Osteoblast (primary cell): Measurements from ENCODE around the gene TULP4. TPM values are rescaled to one million over a fixed set of nuclear protein-coding genes. Genes with fewer than 3 reads are reported as not detected.

Source experiments
- DNase-seq: peaks from one replicate; pipeline ENCODE4 v3.0.0; 2011; ENCODE audit warnings: low spot score, mixed read lengths; ENCODE audit not compliant: insufficient read length; ENCODE audit errors: missing footprints
- H2AFZ ChIP-seq: 2 replicates; pipeline ENCODE4 v1.6.0; 2011; ENCODE audit warnings: mild to moderate bottlenecking, low read length
- H3K27ac ChIP-seq: 2 replicates; pipeline ENCODE4 v1.5.1; 2011; ENCODE audit warnings: mild to moderate bottlenecking, low read depth, low read length, moderate library complexity
- H3K27me3 ChIP-seq: 2 replicates; pipeline ENCODE4 v1.6.0; 2012; ENCODE audit warnings: mild to moderate bottlenecking, control low read depth, inconsistent platforms, low read length, moderate library complexity; ENCODE audit not compliant: insufficient read depth
- H3K36me3 ChIP-seq: 2 replicates; pipeline ENCODE4 v1.5.1; 2011; ENCODE audit warnings: mild to moderate bottlenecking, low read length, control low read depth, moderate library complexity; ENCODE audit not compliant: insufficient read depth
- H3K4me1 ChIP-seq: 2 replicates; pipeline ENCODE4 v1.5.1; 2011; ENCODE audit warnings: mild to moderate bottlenecking, low read length, control low read depth, moderate library complexity; ENCODE audit not compliant: insufficient read depth
- H3K4me2 ChIP-seq: 2 replicates; pipeline ENCODE4 v1.6.0; 2011; ENCODE audit warnings: mild to moderate bottlenecking, low read length; ENCODE audit not compliant: insufficient read depth
- H3K4me3 ChIP-seq: fragments of 200-600 bp; sonication (generic); 3 replicates; pipeline ENCODE4 v1.5.1; 2012; ENCODE audit warnings: mild to moderate bottlenecking, low read length, inconsistent platforms; ENCODE audit not compliant: insufficient read depth
- H3K79me2 ChIP-seq: 2 replicates; pipeline ENCODE4 v1.6.0; 2012; ENCODE audit warnings: mild to moderate bottlenecking, low read length, control low read depth, inconsistent platforms; ENCODE audit not compliant: insufficient read depth
- H3K9me3 ChIP-seq: 2 replicates; pipeline ENCODE4 v1.5.1; 2011; ENCODE audit warnings: low read depth, low read length, control low read depth
- H4K20me1 ChIP-seq: 2 replicates; pipeline ENCODE4 v1.6.0; 2012; ENCODE audit warnings: mild to moderate bottlenecking, low read length, control low read depth; ENCODE audit not compliant: insufficient read depth
- CTCF ChIP-seq: IDR thresholded peaks from 2 replicates; pipeline ENCODE4 v1.5.1; 2011; ENCODE audit warnings: mild to moderate bottlenecking, low read depth, low read length, moderate library complexity; ENCODE audit errors: extremely low read depth
- total RNA-seq: library from RNA; depleted of rRNA; stranded (reverse); fragments of >200 nt; gene quantifications from 2 replicates; pipeline ENCODE4 v1.2.3, GENCODE V29; 2012

The TULP4 gene
- total RNA-seq, 1 donor = 172 TPM

GRCh38 chr6:158506601-158507000 lies 194.3 kb downstream of the TULP4 start:
- Histone ChIP-seq H3K4me3 (no peak overlapping the region), H3K9me3 (no peaks in the 10 kb centered on the region), H3K27me3 (no peaks in the 10 kb centered on the region), H3K27ac (no peak overlapping the region), H3K4me1 (no peaks in the 10 kb centered on the region), H4K20me1 (no peaks in the 10 kb centered on the region), H2AFZ (no peak overlapping the region), H3K4me2 (no peak overlapping the region), H3K36me3 (peaks cover 8% of the 10 kb centered on the region), H3K79me2 (no peaks in the 10 kb centered on the region)
- peak; percentile 73 for DNase-seq
- peak; percentile 16 for TF ChIP-seq CTCF

- Histone ChIP-seq H3K4me2 (no peak overlapping the region), H3K27ac (no peak overlapping the region), H3K36me3 (peaks cover 7% of the 10 kb centered on the region), H4K20me1 (no peaks in the 10 kb centered on the region), H3K4me3 (no peak overlapping the region), H3K27me3 (no peaks in the 10 kb centered on the region), H3K4me1 (no peaks in the 10 kb centered on the region), H3K9me3 (no peaks in the 10 kb centered on the region), H3K79me2 (no peaks in the 10 kb centered on the region), H2AFZ (no peak overlapping the region)
- no peak for TF ChIP-seq CTCF
- peak; percentile 50 for DNase-seq
Observed at GRCh38 chr6:158507174-158507573, 194.9 kb downstream of the TULP4 start.

GRCh38 chr6:158508450-158508849 lies 196.2 kb downstream of the TULP4 start:
- Histone ChIP-seq H4K20me1 (no peaks in the 10 kb centered on the region), H3K27me3 (no peaks in the 10 kb centered on the region), H2AFZ (no peak overlapping the region), H3K27ac (no peak overlapping the region), H3K36me3 (peaks cover 7% of the 10 kb centered on the region), H3K9me3 (no peaks in the 10 kb centered on the region), H3K4me2 (no peak overlapping the region), H3K4me3 (no peak overlapping the region), H3K4me1 (no peaks in the 10 kb centered on the region), H3K79me2 (no peaks in the 10 kb centered on the region)
- DNase-seq = no peak
- TF ChIP-seq CTCF = no peak

- Histone ChIP-seq H3K4me1 (no peaks in the 10 kb centered on the region), H2AFZ (no peak overlapping the region), H3K36me3 (peaks cover 7% of the 10 kb centered on the region), H3K79me2 (no peaks in the 10 kb centered on the region), H3K27me3 (no peaks in the 10 kb centered on the region), H3K9me3 (no peaks in the 10 kb centered on the region), H3K4me3 (no peak overlapping the region), H4K20me1 (no peaks in the 10 kb centered on the region), H3K27ac (no peak overlapping the region), H3K4me2 (no peak overlapping the region)
- no peak for TF ChIP-seq CTCF
- no peak for DNase-seq
Observed at GRCh38 chr6:158509465-158509864, 197.2 kb downstream of the TULP4 start.
